Activated CD4-positive, CD25-positive, alpha-beta regulatory T cell treated with anti-CD3 and anti-CD28 coated beads, Interleukin-2, amount 50 U/mL, for 24 hours (primary cell): ENCODE results near the gene PEPD.

Experiments
- ATAC-seq, 2 donors: fragments of 150-1000 bp; cut with Tn5 transposase; one replicate each; pipeline ENCODE4 v1.10.0; 2021; ENCODE audit warnings: mild to moderate bottlenecking in 1 of 2, moderate library complexity in 1 of 2

PEPD gene

DNA sequence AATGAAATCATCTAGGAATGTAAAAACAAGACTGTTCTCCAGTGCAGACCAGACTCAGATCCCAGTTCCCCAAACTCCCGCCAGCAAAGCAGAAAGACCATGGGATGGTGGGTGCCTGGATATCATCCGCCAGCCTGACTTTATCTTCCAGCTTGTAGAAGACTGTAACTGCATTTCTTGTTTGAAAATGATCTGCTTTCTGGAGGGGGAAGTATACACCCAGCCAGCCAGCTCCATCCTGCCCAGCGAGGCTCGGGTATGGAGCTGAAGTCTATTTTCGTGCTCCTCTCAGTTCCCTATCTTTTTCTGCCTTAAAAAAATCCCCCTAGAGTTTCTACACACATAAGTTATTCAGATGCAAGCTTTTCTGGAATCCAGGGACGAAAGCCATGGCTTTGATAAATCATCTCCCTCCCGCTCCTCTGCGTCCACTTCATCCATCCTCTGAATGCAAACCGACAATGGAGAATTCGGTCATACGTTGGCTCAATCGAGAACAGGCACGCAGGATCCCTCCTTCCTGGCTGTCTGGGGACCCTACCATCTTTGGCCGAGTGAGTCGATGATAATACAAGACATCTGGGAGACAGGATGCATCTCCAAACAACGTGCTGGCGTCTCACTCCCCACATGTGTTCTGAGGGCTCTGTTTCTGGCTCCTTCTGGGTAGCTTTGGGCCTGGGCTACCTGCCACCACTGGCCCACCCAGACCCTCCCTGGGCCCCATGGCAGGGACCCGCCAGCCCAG, 116.9 kb downstream of the PEPD start:
- no peak for ATAC-seq

DNA sequence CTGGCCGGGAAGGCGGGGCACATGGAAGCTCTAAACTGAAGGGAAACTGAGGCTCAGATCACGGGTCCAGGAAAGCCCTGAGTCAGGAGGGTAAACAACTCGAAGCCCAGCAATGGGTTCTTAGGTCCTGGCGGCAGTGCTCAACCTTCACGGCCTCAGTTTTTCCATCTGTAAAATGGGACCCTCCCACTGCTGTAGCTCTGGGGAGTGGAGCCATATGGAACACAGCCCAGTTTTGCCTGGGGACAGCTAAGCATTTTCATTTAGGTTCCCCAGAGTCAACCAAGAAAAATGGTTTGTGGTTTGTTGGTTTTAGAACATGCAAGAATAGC, 117.7 kb downstream of the PEPD start:
- no peak for ATAC-seq

GRCh38 chr19:33403221-33403972, 118.2 kb downstream of the PEPD start:
- no peak for ATAC-seq

DNA sequence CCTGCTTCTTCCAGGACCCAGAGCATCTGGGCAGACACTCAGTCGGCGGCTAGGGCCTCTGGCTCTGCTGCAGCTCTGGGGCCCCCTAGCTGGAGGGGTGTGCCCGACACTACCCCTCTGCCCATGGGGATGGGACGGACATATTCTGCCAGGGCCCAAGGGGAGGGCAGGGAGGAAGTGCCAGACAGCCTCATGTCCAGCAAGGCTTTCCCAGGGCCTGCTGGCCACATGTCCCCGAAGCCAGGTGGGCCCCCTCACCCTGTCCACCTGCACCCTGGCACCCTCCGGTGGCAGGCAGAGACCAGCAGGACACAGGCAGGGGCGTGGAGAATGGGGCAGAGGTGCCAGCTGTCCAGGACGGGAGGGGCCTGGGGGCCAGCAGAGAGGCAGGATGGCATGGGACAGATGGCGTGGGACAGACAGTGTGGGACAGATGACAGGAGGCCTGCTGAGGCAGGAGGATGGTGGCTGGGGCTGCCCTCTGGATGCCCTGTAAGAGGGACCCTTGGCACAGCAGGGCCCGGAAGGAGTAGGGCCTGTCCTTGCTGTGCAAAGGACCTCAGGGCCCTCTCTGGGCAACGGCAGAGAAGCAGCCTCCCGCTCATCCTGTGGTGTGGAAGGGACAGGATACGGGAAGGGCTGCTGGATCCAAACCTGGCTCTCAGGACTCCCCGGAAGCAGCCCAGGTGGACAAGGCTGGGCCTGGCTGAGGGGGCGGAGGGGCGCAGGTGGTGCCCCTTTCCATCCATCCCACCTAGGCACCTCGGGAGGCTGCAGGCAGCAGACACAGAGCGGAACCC, 119.0 kb downstream of the PEPD start:
- no peak for ATAC-seq

DNA sequence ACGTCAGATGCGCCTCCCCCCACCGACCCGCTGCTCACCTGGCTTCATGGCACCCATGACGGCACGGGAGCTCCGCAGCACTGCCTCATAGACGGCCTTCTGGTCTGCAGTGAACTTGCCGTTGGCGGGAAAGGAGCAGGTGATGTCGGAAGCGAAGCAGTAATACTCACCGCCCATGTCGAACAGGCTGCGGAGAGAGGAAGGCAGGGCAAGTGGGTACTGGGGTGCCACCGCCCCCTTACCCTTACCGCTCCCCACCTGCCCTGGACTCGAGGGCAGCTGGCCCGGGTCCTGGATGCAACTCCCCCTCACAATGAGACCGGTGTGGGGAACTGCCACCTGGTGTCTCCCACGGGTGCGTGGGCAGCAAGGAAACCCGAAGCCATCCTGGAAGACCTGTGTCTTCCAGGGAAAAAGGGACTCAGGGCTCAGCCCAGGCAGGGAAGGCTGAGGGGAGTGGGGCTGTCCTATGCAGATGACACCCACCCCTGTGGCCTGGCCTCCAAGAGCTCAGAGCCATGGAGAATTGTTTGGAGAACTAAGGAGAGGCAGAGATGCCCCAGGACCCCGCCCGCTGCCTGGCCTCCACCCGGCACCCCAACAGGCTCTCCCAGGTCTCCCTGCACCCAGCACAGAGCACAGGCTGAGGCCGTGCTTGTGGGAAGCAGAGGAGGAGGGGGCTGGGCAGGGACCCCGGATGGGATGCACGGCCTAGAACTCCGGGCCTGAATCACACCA, 119.7 kb downstream of the PEPD start:
- no peak for ATAC-seq

DNA sequence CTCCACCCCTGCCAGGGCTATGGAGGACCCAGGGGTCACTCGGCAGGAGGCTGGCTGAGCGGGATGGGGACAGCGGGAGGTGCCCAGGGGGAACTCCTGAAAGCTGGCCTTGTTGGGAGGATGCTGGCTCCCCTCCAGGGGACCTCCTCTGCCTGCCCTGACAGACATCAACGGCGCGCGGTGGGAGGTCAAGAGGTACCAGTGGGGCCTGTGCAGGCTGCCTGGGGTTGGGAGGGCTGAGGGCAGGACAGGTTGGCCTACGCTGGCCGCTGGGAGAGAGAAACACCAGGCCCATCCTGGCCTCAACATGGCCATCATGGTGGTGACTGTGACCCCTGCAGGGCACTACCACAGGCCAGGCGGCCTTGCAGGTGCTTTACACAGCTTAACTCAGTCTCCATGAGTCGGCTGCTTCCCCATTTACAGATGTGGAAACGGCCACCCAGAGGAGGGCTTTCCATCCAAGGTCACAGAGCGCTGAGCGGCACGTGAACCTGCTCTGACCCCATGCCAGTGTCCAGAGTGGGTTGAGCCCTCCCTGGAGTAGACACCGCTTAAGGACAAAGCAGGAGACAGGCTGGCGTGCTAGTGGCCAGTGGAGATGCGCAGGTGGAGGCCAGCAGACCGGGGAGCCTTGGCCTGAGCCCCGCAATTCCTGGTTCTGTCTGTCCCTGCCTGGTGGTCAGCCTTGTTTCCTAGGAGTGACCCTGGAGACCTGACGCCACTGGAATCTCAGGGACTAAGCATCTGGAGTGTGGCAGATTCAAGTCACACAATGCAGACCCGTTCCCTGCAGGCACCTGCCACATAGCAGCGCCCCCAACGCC, 120.5 kb downstream of the PEPD start:
- ATAC-seq: no peak

GRCh38 chr19:33399745-33400681, 121.6 kb downstream of the PEPD start:
- no peak for ATAC-seq

DNA sequence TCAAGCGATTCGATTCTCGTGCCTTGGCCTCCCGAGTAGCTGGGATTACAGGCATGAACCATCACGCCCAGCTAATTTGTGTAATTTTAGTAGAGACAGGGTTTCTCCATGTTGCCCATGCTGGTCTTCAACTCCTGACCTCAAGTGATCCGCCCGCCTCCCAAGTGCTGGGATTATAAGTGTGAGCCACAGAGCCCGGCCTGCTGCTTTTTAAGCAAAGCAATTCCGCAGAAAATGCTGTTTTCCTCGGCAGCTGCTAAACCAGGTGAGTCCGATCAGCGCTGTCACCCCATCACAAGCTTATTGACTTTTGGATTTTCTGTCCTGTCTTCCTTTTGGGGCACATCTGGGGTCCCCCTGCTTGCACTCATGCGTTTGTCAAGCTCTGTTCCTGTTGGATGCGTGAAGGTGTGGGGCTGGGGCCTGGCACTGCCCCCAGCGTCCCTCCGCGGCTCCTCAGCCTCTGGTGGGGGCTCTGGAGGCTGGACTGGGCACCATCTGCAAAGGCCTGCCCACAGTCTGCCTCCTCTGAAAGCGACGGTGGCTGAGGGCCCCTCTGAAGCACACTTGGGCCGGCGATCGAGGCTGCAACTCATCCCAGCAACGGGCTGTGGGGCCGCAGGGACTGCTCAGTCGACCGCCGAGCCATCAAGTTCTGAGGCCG, 122.4 kb downstream of the PEPD start:
- no peak for ATAC-seq

GRCh38 chr19:33398361-33399060, 123.1 kb downstream of the PEPD start:
- no peak for ATAC-seq

GRCh38 chr19:33397536-33398360, 123.8 kb downstream of the PEPD start:
- ATAC-seq: no peak

DNA sequence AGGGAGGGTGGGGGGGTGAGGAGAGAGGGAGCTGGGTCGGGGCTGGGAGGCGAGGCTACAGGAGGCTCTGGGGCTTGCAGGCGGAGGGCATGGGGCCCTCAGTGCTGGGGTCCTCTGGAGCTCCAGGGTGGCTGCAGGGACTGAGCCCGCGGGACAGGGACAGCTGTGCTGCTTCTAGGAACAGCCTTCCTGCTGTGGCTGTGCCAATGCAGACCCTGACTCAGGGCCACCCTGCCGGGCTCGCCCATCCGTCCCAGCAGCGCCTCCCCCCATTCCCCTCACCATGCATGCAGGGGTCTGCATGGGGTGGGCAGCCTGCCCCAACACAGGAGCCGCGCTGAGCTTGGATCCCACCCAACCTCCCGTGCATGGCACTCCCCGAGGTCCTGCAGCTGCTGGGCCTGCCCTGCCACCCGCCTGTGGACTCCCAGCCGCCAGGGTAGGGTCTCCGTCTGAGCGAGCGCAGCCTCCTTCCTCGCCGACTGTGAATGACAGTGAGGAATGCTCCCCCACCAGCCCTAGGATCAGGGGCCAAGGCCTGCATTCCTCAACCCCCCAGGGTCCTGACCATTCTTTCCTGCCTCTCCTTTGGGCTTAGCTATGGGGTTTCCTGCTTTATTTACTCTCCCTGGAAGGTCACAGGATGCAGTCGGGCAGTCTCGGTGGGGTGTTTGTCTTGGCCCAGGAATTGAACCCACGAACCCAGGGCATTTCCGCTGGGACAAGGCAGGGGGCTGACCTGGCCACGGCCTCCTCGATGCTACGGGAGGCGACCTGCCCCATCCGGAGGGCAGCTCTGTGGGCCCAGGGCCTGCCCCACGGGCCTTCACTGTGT, 124.7 kb downstream of the PEPD start:
- ATAC-seq: no peak

- no peak for ATAC-seq
Observed at GRCh38 chr19:33395561-33396550, 125.7 kb downstream of the PEPD start.

- ATAC-seq: no peak
Observed at GRCh38 chr19:33394723-33395560, 126.6 kb downstream of the PEPD start.

GRCh38 chr19:33394006-33394722, 127.4 kb downstream of the PEPD start:
- ATAC-seq: no peak
